Mesodermal cell (in vitro differentiated cells): Measurements from ENCODE around the gene GAB2.

ENCODE experiments used
- H3K27ac ChIP-seq: 2 replicates; pipeline ENCODE4 v1.7.0; 2013; ENCODE audit warnings: mild to moderate bottlenecking, low read depth, low read length, moderate library complexity; ENCODE audit not compliant: severe bottlenecking
- H3K36me3 ChIP-seq: 2 replicates; pipeline ENCODE4 v1.7.1; 2013; ENCODE audit warnings: mild to moderate bottlenecking, low read length, moderate library complexity; ENCODE audit not compliant: control insufficient read depth, insufficient read depth
- H3K4me1 ChIP-seq: one replicate; pipeline ENCODE4 v1.7.1; 2013; ENCODE audit warnings: mild to moderate bottlenecking, low read length; ENCODE audit not compliant: insufficient read depth, control insufficient read depth, poor library complexity, severe bottlenecking
- H3K4me3 ChIP-seq: 2 replicates; pipeline ENCODE4 v1.7.0; 2013; ENCODE audit warnings: low read length, control low read depth, mild to moderate bottlenecking; ENCODE audit not compliant: insufficient read depth, poor library complexity, severe bottlenecking; ENCODE audit errors: extremely low read depth
- H3K9me3 ChIP-seq: 2 replicates; pipeline ENCODE4 v1.7.1; 2013; ENCODE audit warnings: mild to moderate bottlenecking, low read length, moderate library complexity; ENCODE audit not compliant: control insufficient read depth
- WGBS, 2 experiments: methylation state at CpG; one replicate each; pipeline ENCODE4 v1.1.5; 2013; ENCODE audit warnings: missing lambda C conversion rate in 2 of 2; ENCODE audit not compliant: insufficient coverage in 2 of 2; 5-methylcytosine and 5-hydroxymethylcytosine counted together

GAB2 gene

DNA sequence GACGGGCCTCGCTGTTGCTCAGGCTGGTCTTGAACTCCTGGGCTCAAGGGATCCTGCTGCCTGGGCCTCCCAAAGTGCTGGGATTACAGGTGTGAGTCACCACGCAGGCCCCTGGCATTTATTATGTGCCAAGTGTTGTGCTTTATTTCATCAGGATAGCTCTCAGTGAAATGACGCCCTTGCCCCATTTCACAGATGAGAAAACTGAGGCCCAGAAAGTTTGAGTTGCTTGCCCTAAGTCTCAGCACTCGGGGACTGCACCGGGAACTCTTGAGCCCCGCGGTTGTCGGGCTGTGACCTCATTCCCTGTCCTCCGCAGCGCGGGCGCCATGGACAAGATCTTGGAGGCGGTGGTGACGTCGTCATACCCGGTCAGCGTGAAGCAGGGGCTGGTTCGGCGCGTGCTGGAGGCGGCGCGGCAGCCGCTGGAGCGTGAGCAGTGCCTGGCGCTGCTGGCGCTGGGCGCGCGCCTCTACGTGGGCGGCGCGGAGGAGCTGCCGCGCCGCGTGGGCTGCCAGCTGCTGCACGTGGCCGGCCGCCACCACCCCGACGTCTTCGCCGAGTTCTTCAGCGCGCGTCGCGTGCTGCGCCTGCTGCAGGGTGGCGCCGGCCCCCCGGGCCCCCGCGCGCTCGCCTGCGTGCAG, 221.6 kb downstream of the GAB2 start:
- H3K9me3 ChIP-seq = no peaks in the 10 kb centered on the region
- H3K27ac ChIP-seq = no peak overlapping the region
- 96 to 97% methylated on average over 56 to 58 of the region's 60 CpGs for WGBS, 2 experiments
- no peaks in the 10 kb centered on the region for H3K4me1 ChIP-seq
- peaks cover 44% of the 10 kb centered on the region for H3K36me3 ChIP-seq
- H3K4me3 ChIP-seq = no peak overlapping the region

DNA sequence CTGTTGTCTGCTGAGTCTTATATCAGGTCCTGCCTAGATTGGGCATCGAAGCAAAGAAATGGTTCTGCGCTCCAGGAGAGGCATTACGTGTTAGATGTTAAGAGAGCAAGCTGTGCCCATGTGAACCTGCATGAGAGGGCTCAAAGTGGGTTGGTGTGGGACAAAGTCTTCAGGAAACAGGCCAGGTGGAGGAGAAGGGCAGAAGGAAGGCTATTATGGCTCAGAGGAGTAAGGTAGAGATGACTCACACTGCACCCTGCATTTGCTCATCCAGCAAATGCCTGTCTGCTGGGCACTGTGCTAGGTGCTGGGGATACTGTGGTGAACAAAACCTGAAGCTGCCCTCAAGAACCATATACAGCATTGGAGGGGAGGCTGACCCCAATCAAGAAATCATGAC, 223.1 kb downstream of the GAB2 start:
- Histone ChIP-seq H3K36me3 (peaks cover 29% of the 10 kb centered on the region), H3K27ac (no peak overlapping the region), H3K4me1 (peaks cover 7% of the 10 kb centered on the region), H3K4me3 (no peak overlapping the region), H3K9me3 (no peaks in the 10 kb centered on the region)
- 94 to 97% methylated on average over 3 of the region's 3 CpGs for WGBS, 2 experiments

DNA sequence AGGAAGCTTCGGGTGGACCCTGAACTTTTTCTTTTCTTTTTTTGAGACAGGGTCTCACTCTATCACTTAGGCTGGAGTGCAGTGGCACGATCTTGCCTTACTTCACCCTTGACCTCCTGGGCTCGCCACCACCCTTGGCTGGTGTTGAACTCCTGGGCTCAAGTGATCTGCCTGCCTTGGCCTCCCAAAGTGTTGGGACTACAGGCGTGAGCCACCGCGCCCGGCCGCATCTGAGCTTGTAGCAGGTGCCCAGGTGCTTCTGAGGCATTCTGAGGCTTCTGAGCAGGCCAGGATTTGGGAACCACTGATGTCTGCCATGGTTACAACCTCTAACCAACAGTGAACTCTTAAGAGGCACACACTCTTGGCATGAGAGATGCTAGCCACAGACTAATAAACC, 223.8 kb downstream of the GAB2 start:
- H3K4me1 ChIP-seq = peaks cover 10% of the 10 kb centered on the region

DNA sequence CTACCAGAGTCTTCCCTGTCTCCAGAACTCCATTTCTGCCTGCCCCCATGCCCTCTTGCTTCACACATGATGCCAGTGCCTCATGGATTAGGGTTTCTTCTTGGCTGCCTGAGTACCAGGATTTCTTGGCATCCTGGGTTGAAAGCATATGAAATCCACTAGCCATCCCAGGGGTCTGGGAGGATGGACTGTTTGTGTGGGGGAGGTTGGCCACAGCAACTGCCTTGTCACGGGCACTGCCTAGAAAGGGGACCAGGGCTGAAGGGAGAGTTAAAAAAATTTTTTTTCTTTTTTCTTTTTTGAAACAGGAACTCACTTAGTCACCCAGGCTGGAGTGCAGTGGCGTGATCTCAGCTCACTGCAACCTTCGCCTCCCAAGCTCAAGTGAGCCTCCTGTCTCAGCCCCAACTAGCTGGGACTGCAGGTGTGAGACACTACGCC, 224.7 kb downstream of the GAB2 start:
- no peak overlapping the region for H3K4me3 ChIP-seq
- peaks cover 10% of the 10 kb centered on the region for H3K4me1 ChIP-seq
- WGBS, 2 experiments = 100% methylated on average over 1 of the region's 4 CpGs; no CpG with 5 or more reads in 1 of the 2 experiments
- no peak overlapping the region for H3K27ac ChIP-seq
- peaks cover 17% of the 10 kb centered on the region for H3K36me3 ChIP-seq
- H3K9me3 ChIP-seq = no peaks in the 10 kb centered on the region

More for the DNA sequence above, 223.8 kb downstream of the GAB2 start:
- no peaks in the 10 kb centered on the region for H3K9me3 ChIP-seq
- WGBS, 2 experiments = 85 to 96% methylated on average over 4 to 8 of the region's 8 CpGs
- H3K4me3 ChIP-seq = no peak overlapping the region
- H3K36me3 ChIP-seq = peaks cover 26% of the 10 kb centered on the region
- H3K27ac ChIP-seq = no peak overlapping the region

DNA sequence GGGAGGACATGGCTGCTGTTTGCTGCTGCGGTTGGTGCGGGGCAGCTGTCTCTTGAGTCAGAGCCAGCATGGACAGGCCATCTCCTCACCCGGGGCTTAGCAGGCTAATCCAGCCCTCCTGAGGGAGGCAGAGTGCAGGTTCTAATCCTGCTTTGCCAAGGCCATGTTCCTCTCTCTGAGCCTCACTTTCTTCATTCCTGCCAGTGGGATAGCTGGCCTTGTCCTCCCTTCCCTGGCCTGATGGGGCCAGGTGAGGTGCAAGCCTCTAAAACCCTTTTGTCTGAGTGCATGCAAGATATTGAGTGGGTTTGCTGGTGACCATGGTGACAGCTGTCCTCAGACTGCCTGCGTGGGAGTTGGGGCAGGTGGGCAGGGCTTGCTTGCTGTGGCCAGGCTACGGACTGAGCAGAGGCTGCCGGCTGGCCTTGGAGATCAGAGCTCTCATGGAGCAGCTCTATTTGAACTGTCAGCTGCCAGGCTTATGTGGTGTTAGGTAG, 225.3 kb downstream of the GAB2 start:
- Histone ChIP-seq H3K4me3 (no peak overlapping the region), H3K36me3 (peaks cover 12% of the 10 kb centered on the region), H3K27ac (no peak overlapping the region), H3K9me3 (no peaks in the 10 kb centered on the region), H3K4me1 (peaks cover 10% of the 10 kb centered on the region)
- 92 to 96% methylated on average over 5 of the region's 6 CpGs for WGBS, 2 experiments

DNA sequence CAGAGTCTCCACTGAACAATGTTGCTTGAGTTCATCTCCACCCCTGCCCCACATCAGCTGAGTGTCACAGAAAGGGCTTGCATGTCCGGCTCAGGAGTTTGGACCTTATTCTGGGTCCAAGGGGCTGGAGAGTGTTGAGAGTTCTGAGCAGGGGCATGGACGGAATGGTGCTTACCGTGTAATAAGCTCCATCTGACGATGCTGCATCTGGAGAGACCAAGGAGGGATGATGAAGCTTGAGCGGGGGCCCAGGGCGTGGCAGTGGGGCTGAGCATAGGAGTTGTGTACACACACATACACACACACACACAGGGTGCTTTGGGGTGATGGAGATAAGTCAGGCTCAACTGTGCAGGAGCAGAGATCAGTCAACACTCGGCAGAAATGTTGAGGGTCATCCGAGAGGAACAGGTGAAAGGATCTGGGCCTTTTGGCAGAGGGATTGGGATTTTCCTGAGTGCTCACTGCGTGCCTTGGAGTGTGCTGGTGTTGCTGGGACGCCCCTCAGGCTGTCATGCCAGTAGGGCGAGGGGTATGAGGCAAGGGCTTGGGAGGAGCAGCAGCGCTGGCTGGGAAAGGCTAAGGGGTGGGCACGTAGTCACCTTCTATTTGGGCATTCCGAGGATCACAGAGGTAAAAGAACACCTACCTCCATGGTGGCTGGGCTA, 226.6 kb downstream of the GAB2 start:
- H3K4me3 ChIP-seq = no peak overlapping the region
- peaks cover 17% of the 10 kb centered on the region for H3K4me1 ChIP-seq
- 94 to 96% methylated on average over 10 to 11 of the region's 14 CpGs for WGBS, 2 experiments
- H3K36me3 ChIP-seq = peaks cover 9% of the 10 kb centered on the region
- H3K27ac ChIP-seq = no peak overlapping the region
- no peaks in the 10 kb centered on the region for H3K9me3 ChIP-seq

DNA sequence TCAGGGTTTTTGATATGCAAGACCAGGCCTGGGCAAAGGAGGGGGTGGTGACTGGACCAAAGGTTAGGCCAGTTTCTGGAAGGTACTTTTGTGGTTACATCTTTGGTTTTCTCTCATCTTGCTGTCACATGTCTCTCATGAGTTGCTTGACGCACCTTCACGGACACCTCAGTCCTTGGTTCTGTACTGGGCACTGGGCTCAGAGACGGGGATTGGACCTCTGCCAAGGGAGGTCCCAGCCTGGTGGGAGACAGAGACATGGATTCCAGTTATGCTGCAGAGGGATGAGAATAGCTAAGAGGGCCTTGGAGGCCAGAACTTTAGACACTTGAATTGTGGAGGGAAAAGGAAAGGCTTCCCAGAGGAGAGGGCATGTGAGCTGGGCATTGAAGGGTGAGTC, 227.2 kb downstream of the GAB2 start:
- H3K4me1 ChIP-seq = peaks cover 23% of the 10 kb centered on the region
- WGBS, 2 experiments = 90 to 96% methylated on average over 3 of the region's 3 CpGs

DNA sequence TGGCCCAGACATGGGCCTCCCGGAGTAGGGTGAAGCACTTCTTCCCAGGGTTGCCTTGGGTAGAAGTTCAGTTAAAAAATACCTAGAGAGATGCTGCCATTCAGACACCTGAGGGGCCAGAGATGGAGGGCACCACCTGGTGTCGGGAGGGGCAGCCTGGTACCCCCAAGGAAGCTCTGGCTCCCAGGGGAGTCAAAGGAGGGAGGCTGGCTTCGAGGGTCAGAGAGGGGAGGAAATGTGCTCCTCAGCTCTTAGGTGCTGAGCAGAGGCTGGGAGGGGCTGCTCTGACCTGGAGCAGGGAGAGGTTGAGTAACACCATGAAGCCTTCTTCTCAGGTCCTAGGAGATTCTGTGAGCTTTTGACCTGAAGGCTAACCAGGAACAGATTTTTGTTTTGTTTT, 227.8 kb downstream of the GAB2 start:
- peak overlapping the region; percentile 87 for H3K4me3 ChIP-seq
- peaks cover 23% of the 10 kb centered on the region for H3K4me1 ChIP-seq
- no peak overlapping the region for H3K27ac ChIP-seq
- 72 to 76% methylated on average over 2 of the region's 3 CpGs for WGBS, 2 experiments
- no peaks in the 10 kb centered on the region for H3K9me3 ChIP-seq
- H3K36me3 ChIP-seq = peaks cover 5% of the 10 kb centered on the region

More for the DNA sequence above, 227.2 kb downstream of the GAB2 start:
- no peak overlapping the region for H3K27ac ChIP-seq
- H3K36me3 ChIP-seq = peaks cover 6% of the 10 kb centered on the region
- H3K4me3 ChIP-seq = no peak overlapping the region
- H3K9me3 ChIP-seq = no peaks in the 10 kb centered on the region

DNA sequence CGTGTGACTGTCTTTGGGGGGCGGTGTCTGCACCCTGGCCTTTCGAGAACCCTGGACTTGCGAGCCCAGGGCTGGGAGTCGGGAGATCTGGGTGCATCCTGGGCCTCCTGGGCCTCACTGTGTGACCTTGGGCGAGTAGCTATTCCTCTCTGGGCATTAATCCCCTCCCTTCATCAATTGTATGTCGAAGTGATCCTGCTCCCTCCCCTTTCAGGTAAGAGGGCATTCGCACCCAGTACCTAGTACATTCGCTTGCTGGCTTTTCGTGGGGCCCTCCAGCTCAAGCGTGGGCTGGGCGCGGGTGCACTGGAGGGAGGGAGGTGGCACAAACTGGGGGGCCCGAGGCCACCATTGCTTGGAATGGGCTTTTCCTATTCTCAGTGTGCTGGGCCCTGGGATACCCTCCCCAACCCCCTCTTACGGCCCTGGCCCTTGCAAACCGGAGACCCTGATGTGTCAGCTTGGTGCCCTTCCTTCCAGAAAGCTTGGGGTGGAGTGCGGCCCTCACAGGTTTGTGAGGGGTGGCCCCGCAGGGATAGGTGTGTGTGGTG, 228.4 kb downstream of the GAB2 start:
- Histone ChIP-seq H3K27ac (no peak overlapping the region), H3K4me3 (peak overlapping the region; percentile 87), H3K4me1 (peaks cover 23% of the 10 kb centered on the region), H3K9me3 (no peaks in the 10 kb centered on the region), H3K36me3 (peaks cover 5% of the 10 kb centered on the region)
- 20 to 23% methylated on average over 8 to 9 of the region's 18 CpGs for WGBS, 2 experiments

DNA sequence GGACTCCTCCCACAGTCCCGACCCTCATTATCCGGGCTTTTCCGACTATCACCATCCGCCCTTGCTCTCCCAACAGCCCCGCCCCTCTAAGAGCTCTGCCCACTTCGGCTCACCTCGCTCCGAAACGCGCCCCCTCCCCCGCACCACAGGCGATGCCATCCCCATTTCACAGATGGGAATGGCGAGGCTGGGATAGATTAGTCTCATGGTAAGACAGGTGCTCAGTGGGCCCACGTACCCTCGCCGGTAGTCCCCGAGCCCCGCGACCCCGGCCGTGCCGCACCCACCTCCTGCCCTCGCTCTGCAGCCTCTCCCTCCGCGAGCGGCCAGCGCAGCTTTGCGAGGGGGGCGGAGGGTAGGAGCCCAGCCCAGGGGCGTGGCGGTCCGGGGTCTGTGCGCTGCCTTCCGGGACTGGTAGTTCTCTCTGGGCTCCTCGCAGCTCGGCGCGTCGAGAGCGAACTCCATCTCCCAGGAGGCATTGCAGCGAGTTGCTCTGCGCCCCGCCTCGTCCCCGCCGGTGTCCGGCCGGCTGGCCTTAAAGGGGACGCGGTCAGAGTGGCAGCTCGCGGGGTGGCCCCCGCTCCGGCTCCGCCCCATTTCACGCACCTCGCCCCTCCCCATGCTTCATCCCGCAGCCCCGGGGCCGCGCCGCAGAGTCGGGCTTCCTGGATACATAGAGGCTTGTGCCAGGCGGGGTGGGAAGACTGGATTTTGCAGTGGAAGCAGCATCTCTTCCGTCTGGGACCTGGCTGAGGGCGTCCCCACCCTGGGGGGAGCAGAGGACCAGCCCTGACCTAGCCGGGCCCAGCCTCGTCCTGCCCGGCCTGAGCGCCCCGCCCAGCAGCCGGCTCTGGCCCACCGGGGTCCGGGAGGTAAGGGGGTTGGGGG, 229.1 kb downstream of the GAB2 start, which contains the start of the genes KCTD21 and USP35:
KCTD21 (minus strand) TSS at position 341 of the 888 bp plus-strand sequence. CDS start 14,072 bp downstream, outside the sequence.
USP35 (plus strand) TSS at position 634 of the 888 bp plus-strand sequence. CDS start 7,327 bp downstream, outside the sequence.
- WGBS, 2 experiments = 0% methylated on average over 46 to 57 of the region's 74 CpGs
- Histone ChIP-seq H3K4me1 (peaks cover 23% of the 10 kb centered on the region), H3K9me3 (no peaks in the 10 kb centered on the region), H3K36me3 (no peaks in the 10 kb centered on the region), H3K27ac (peak within 1 kb of the TSS; percentile 77), H3K4me3 (peak within 1 kb of the TSS; percentile 87)
